GM12864 (cell line): Measurements from ENCODE around the gene HECTD1.
"Not testable (repeated sequence)": the region's sequence is repeated elsewhere in the genome, so short reads cannot be mapped to it uniquely, and the experiment has no call there.

Source experiments
- DNase-seq: peaks from one replicate; pipeline ENCODE4 v3.0.0-alpha.2; 2011; ENCODE audit warnings: low read depth
- H3K4me3 ChIP-seq: 2 replicates; pipeline ENCODE4 v1.5.1; 2011; ENCODE audit warnings: mild to moderate bottlenecking, low read depth, low read length, control low read depth
- CTCF ChIP-seq: IDR thresholded peaks from 2 replicates; pipeline ENCODE4 v1.5.1; 2011; ENCODE audit warnings: low read depth, mild to moderate bottlenecking, moderate library complexity, low read length, control low read depth, inconsistent platforms; ENCODE audit errors: missing control alignments

The HECTD1 gene

DNA sequence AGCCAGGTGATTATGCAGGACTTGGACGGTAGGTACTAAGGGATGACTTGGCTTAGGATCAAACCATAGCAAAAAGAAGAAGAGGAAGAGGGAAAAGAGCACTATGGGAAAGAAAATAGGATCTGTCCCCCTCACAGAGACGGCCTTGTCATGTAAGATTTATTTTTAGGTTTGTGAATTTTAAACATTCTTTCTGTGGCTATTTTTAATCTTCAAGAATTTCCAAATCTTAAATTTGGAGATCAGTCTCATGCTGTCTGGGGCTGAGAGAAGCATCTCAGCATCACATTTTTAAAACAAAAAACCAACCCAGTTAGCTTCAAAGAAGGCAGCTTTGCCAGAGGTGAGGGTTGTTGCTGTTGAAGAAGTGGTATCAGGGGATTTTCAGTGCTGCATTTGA is 128.8 kb downstream of the HECTD1 start:
- TF ChIP-seq CTCF, result no peak

DNA sequence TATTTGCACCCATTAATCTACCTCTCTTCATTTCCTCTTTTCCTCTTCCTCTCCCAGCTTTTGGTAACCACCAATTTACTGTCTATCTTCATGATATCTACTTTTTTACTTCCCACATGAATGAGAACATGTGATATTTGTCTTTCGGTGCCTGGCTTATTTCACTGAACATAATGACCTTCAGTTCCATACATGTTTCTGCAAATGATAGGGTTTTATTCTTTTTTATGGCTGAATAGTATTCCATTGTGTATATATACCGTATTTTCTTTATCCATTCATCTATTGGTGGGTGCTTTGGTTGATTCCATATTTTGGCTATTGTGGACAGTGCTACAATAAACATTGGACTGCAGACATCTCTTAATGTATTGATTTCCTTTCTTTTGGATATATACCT is 132.4 kb downstream of the HECTD1 start:
- TF ChIP-seq CTCF, result no peak
- DNase-seq, result no peak
- H3K4me3 ChIP-seq, result no peak overlapping the region

More for the DNA sequence above, 128.8 kb downstream of the HECTD1 start:
- DNase-seq, result no peak
- no peak overlapping the region for H3K4me3 ChIP-seq

- H3K4me3 ChIP-seq, result no peak overlapping the region
- DNase-seq, result no peak
- TF ChIP-seq CTCF, result no peak
These were observed 136.4 kb downstream of the HECTD1 start for GRCh38 chr14:31071151-31071550.

GRCh38 chr14:31070431-31070830 is 137.2 kb downstream of the HECTD1 start:
- no peak for DNase-seq
- no peak for TF ChIP-seq CTCF
- no peak overlapping the region for H3K4me3 ChIP-seq

- no peak for TF ChIP-seq CTCF
- DNase-seq, result no peak
- H3K4me3 ChIP-seq, result no peak overlapping the region
These were observed 138.2 kb downstream of the HECTD1 start for GRCh38 chr14:31069343-31069742.

GRCh38 chr14:31068235-31068634 is 139.4 kb downstream of the HECTD1 start:
- no peak for DNase-seq
- H3K4me3 ChIP-seq, result no peak overlapping the region
- no peak for TF ChIP-seq CTCF

- not testable (repeated sequence) for DNase-seq, H3K4me3 ChIP-seq
These were observed 144.7 kb downstream of the HECTD1 start for GRCh38 chr14:31062908-31063307.
